Neuronal stem cell (in vitro differentiated cells): Measurements from ENCODE around the gene TOGARAM1.

ENCODE experiments used
- DNase-seq: peaks from one replicate; pipeline ENCODE4 v3.0.0-alpha.2; 2013; ENCODE audit warnings: low spot score
- H2AFZ ChIP-seq: one replicate; pipeline ENCODE4 v1.6.1; 2013; ENCODE audit warnings: mild to moderate bottlenecking, low read length, inconsistent platforms
- H2AK5ac ChIP-seq: 2 replicates; pipeline ENCODE4 v1.6.1; 2013; ENCODE audit warnings: low read depth, mild to moderate bottlenecking, inconsistent platforms, low read length, moderate library complexity, mixed read lengths
- H2BK120ac ChIP-seq: 2 replicates; pipeline ENCODE4 v1.6.1; 2013; ENCODE audit warnings: low read depth, mild to moderate bottlenecking, inconsistent platforms, low read length, moderate library complexity, mixed read lengths
- H2BK12ac ChIP-seq: one replicate; pipeline ENCODE4 v1.6.1; 2013; ENCODE audit warnings: low read length, inconsistent platforms
- H2BK15ac ChIP-seq: 2 replicates; pipeline ENCODE4 v1.6.1; 2013; ENCODE audit warnings: mild to moderate bottlenecking, low read length, inconsistent platforms, mixed read lengths
- H2BK5ac ChIP-seq: one replicate; pipeline ENCODE4 v1.6.1; 2013; ENCODE audit warnings: inconsistent platforms, mild to moderate bottlenecking, low read length, moderate library complexity
- H3K14ac ChIP-seq: one replicate; pipeline ENCODE4 v1.6.1; 2013; ENCODE audit warnings: low read length, inconsistent platforms
- H3K18ac ChIP-seq: 2 replicates; pipeline ENCODE4 v1.6.1; 2013; ENCODE audit warnings: low read length, inconsistent platforms
- H3K23ac ChIP-seq: 2 replicates; pipeline ENCODE4 v1.6.1; 2013; ENCODE audit warnings: low read depth, mild to moderate bottlenecking, mixed read lengths, low read length, inconsistent platforms; ENCODE audit not compliant: poor library complexity
- H3K27ac ChIP-seq: replicated peaks from 3 replicates; pipeline ENCODE4 v1.5.1; 2013; ENCODE audit warnings: low read length, inconsistent platforms
- H3K27me3 ChIP-seq, 3 experiments: 2 replicates each; pipeline ENCODE4 v1.6.1; 2013; ENCODE audit warnings: low read length in 3 of 3, mild to moderate bottlenecking in 2 of 3, inconsistent platforms in 1 of 3, low read depth in 1 of 3, mixed read lengths in 1 of 3, moderate library complexity in 1 of 3; ENCODE audit not compliant: control insufficient read depth in 3 of 3, insufficient read depth in 3 of 3
- H3K36me3 ChIP-seq, 2 donors: replicated peaks in 1 of 2; 2 replicates each; pipeline ENCODE4 v1.6.1; 2013; ENCODE audit warnings: low read length in 2 of 2; ENCODE audit not compliant: control insufficient read depth in 2 of 2, insufficient read depth in 2 of 2
- H3K4ac ChIP-seq: 2 replicates; pipeline ENCODE4 v1.6.1; 2013; ENCODE audit warnings: inconsistent platforms, mild to moderate bottlenecking, low read length, moderate library complexity
- H3K4me1 ChIP-seq, 2 donors: 1 replicate in 1 of 2; 2 replicates in 1 of 2; pipeline ENCODE4 v1.6.1; 2013; ENCODE audit warnings: low read length in 2 of 2, low read depth in 1 of 2; ENCODE audit not compliant: control insufficient read depth in 2 of 2, insufficient read depth in 1 of 2
- H3K4me2 ChIP-seq: one replicate; pipeline ENCODE4 v1.6.1; 2013; ENCODE audit warnings: mild to moderate bottlenecking, low read length, inconsistent platforms; ENCODE audit not compliant: insufficient read depth, poor library complexity, severe bottlenecking
- H3K4me3 ChIP-seq, 2 donors: 2 replicates each; pipeline ENCODE4 v1.5.1; 2013; ENCODE audit warnings: low read length in 2 of 2, mild to moderate bottlenecking in 2 of 2, inconsistent platforms in 1 of 2, moderate library complexity in 1 of 2
- H3K79me1 ChIP-seq: one replicate; pipeline ENCODE4 v1.6.1; 2013; ENCODE audit warnings: low read depth, mild to moderate bottlenecking, inconsistent platforms, low read length, moderate library complexity
- H3K9ac ChIP-seq: one replicate; pipeline ENCODE4 v1.6.1; 2013; ENCODE audit warnings: mild to moderate bottlenecking, low read depth, low read length, inconsistent platforms; ENCODE audit not compliant: poor library complexity
- H3K9me3 ChIP-seq, 2 donors: replicated peaks in 1 of 2; 2 replicates each; pipeline versions ENCODE3 to v1.6.1; 2013; ENCODE audit warnings: low read length in 2 of 2, mild to moderate bottlenecking in 2 of 2, inconsistent platforms in 1 of 2, low read depth in 1 of 2, mixed read lengths in 1 of 2, moderate library complexity in 1 of 2; ENCODE audit not compliant: control insufficient read depth in 2 of 2, insufficient read depth in 1 of 2
- H4K8ac ChIP-seq: one replicate; pipeline ENCODE4 v1.6.1; 2013; ENCODE audit warnings: low read depth, mild to moderate bottlenecking, inconsistent platforms, low read length, moderate library complexity
- H4K91ac ChIP-seq: one replicate; pipeline ENCODE4 v1.6.1; 2013; ENCODE audit warnings: low read length, low read depth, mild to moderate bottlenecking, inconsistent platforms; ENCODE audit not compliant: poor library complexity
- WGBS, 2 donors: extraction: QIAGEN DNeasy Blood & Tissue Kit; methylation state at CpG; one replicate each; pipeline ENCODE4 v1.1.7; 2013; ENCODE audit warnings: missing lambda C conversion rate in 2 of 2, mixed read lengths in 1 of 2; ENCODE audit not compliant: insufficient read length in 2 of 2, insufficient replicate concordance in 1 of 2; ENCODE audit errors: extremely low coverage in 2 of 2; 5-methylcytosine and 5-hydroxymethylcytosine counted together

TOGARAM1 gene

DNA sequence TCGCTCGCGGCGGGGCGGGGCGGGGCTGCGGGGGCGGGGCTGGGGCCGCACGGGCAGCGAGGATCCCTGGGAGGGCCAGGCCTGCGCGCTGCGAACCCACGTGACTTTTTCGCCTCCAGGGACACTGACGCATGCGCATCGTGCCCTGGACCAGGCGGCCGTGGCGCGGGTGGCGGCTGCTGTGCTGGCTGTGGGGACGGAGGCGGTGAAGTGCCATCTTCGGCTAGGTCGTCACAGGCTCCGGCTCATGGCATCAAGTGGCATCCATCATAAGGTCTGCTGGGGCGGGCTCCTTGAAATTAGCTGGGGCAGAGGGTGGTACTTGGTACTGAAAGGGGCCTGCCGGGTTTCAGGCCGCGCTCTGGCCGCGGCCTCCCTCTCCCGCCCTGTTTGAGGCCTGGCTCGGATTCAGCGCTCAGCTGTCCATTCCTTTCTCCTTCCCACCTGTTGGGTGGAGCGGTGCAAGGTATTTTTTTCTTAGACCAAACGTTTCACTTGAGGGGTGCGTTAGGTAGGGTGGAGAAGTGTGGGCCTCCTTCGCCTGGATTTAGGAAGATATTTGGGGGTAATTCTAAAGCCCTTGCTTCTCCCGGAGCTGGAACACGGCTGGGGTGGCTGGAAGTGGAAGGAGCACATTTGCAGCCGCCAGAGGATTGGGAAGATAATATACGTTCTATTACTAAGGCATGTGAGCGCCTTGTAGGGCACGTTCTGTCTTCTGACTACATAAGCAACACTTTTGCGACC is 122.2 kb downstream of the TOGARAM1 start, which contains the start of gene PRPF39:
Gene PRPF39 (plus strand): TSS at position 141 of the 747 bp plus-strand sequence. CDS start 11,124 bp downstream, outside the sequence.
- Histone ChIP-seq H2AK5ac (no peak within 1 kb of the TSS), H3K4me2 (peak within 1 kb of the TSS; percentile 68), H3K14ac (no peak within 1 kb of the TSS), H2BK120ac (no peak within 1 kb of the TSS), H2AFZ (peak within 1 kb of the TSS; percentile 93), H3K4me1 (peaks cover 2 to 4% of the 10 kb centered on the region in 2 donors), H3K9me3 (no peaks in the 10 kb centered on the region), H4K91ac (no peak within 1 kb of the TSS), H3K18ac (peak within 1 kb of the TSS; percentile 41), H2BK12ac (no peak within 1 kb of the TSS), H3K27me3 (no peaks in the 10 kb centered on the region), H3K79me1 (no peaks in the 10 kb centered on the region), H3K4me3 (peak within 1 kb of the TSS; percentile 86 to 96), H3K27ac (peak within 1 kb of the TSS; percentile 58), H3K4ac (no peak within 1 kb of the TSS), H3K23ac (peak within 1 kb of the TSS; percentile 61), H2BK15ac (no peak within 1 kb of the TSS), H4K8ac (no peak within 1 kb of the TSS), H3K9ac (peak within 1 kb of the TSS; percentile 82), H3K36me3 (peaks cover 0 to 14% of the 10 kb centered on the region in 2 donors), H2BK5ac (no peak within 1 kb of the TSS)
- DNase-seq = peak; percentile 91
- WGBS, 2 donors = no CpG with 5 or more reads among the region's 49 CpGs

DNA sequence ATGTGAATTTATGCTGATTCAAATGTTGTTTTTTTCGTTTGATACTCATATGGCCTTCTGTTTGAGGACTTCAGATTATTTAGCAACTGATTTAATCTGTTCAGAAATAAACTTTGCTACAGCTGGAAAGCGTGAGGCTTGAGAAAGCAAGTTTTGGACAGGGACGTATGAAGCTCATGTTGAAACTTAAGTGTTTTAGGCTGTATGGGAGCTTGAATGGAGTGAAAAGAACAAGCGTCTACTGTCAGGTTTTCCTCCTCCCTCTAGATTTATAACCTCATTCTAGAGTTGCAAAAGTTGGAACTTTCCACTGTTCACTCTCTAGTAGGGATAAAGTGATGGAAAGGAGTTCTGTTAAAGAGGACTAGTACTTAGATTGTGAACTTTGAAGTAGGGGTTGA is 123.0 kb downstream of the TOGARAM1 start:
- Histone ChIP-seq H3K27me3 (no peaks in the 10 kb centered on the region), H3K4me1 (peaks cover 2 to 4% of the 10 kb centered on the region in 2 donors), H2BK5ac (no peak overlapping the region), H3K4me2 (peak overlapping the region; percentile 52), H3K23ac (no peak overlapping the region), H2AK5ac (no peak overlapping the region), H3K36me3 (peaks cover 0 to 22% of the 10 kb centered on the region in 2 donors), H3K4me3 (peak overlapping the region; percentile 73 to 86), H3K18ac (no peak overlapping the region), H2AFZ (no peak overlapping the region), H4K91ac (no peak overlapping the region), H3K27ac (no peak overlapping the region), H2BK15ac (no peak overlapping the region), H3K4ac (no peak overlapping the region), H3K14ac (no peak overlapping the region), H2BK12ac (no peak overlapping the region), H2BK120ac (no peak overlapping the region), H3K9ac (no peak overlapping the region), H3K79me1 (no peaks in the 10 kb centered on the region), H3K9me3 (no peaks in the 10 kb centered on the region), H4K8ac (no peak overlapping the region)
- DNase-seq = no peak
- no CpG with 5 or more reads among the region's 4 CpGs for WGBS, 2 donors

DNA sequence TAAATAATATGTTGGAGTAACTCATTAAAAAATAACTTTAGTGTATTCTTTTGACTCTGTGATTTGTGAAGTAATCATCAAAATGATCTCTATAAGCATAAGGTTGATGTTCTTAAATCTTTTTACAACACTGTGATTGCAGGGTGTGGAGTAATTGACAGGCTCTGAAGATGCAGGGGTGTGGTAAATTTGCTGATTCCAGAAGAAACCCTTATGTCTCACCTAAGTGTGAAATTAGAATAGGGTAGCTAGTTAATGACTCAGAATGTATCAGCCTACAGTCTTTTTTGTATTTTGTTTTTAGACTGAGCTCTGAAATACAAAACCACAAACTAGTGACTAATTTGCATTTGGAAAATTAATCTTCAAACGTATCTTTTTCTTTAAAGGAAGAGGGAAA is 127.8 kb downstream of the TOGARAM1 start:
- no peak overlapping the region for H4K91ac ChIP-seq
- no peak overlapping the region for H4K8ac ChIP-seq
- no peak overlapping the region for H2BK120ac ChIP-seq
- H3K9ac ChIP-seq = no peak overlapping the region
- H3K9me3 ChIP-seq = peaks cover 0 to 3% of the 10 kb centered on the region in 2 donors
- H3K14ac ChIP-seq = no peak overlapping the region
- no peaks in the 10 kb centered on the region for H3K79me1 ChIP-seq
- WGBS, 2 donors = no CpG with 5 or more reads among the region's 1 CpG
- DNase-seq = no peak
- H2BK15ac ChIP-seq = no peak overlapping the region
- peaks cover 0 to 50% of the 10 kb centered on the region in 2 donors for H3K36me3 ChIP-seq
- H3K4ac ChIP-seq = no peak overlapping the region
- no peak overlapping the region for H2AFZ ChIP-seq
- no peak overlapping the region for H3K23ac ChIP-seq
- H3K27ac ChIP-seq = no peak overlapping the region
- H2BK12ac ChIP-seq = no peak overlapping the region
- no peak overlapping the region for H3K18ac ChIP-seq
- no peak overlapping the region for H3K4me2 ChIP-seq
- H3K4me3 ChIP-seq = no peak overlapping the region
- no peak overlapping the region for H2AK5ac ChIP-seq
- peaks cover 0 to 4% of the 10 kb centered on the region in 2 donors for H3K4me1 ChIP-seq
- H2BK5ac ChIP-seq = no peak overlapping the region
- H3K27me3 ChIP-seq = no peaks in the 10 kb centered on the region

DNA sequence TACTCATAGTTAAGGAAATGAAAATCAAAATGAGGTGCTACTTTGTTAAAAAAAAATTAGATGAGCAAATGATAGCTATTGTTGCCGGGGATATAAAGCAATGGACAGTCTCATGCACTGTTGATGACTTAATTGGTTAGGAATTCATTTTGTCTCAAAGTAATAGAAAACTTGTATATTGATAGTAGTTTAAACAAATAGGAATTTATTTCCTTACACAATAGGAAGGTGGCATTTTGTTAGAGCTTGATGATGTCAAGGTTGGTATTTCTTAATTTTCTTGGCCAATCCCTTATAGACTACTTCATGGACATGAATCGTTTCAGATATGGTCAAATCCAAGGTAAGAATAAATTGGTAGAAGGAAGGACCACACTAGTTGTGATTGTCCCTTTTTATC is 129.7 kb downstream of the TOGARAM1 start:
- H3K14ac ChIP-seq = no peak overlapping the region
- no peak overlapping the region for H2AFZ ChIP-seq
- no peaks in the 10 kb centered on the region for H3K27me3 ChIP-seq
- peaks cover 0 to 10% of the 10 kb centered on the region in 2 donors for H3K9me3 ChIP-seq
- DNase-seq = no peak
- no peak overlapping the region for H2BK5ac ChIP-seq
- H2BK120ac ChIP-seq = no peak overlapping the region
- H3K4ac ChIP-seq = no peak overlapping the region
- H2AK5ac ChIP-seq = no peak overlapping the region
- H3K4me2 ChIP-seq = no peak overlapping the region
- H4K8ac ChIP-seq = no peak overlapping the region
- H4K91ac ChIP-seq = no peak overlapping the region
- no peak overlapping the region for H2BK15ac ChIP-seq
- no CpG with 5 or more reads among the region's 2 CpGs for WGBS, 2 donors
- H3K27ac ChIP-seq = no peak overlapping the region
- no peaks in the 10 kb centered on the region for H3K79me1 ChIP-seq
- H3K36me3 ChIP-seq = peaks cover 7 to 68% of the 10 kb centered on the region in 2 donors
- H3K4me3 ChIP-seq = no peak overlapping the region
- H3K9ac ChIP-seq = no peak overlapping the region
- no peak overlapping the region for H3K23ac ChIP-seq
- no peaks in the 10 kb centered on the region for H3K4me1 ChIP-seq
- H2BK12ac ChIP-seq = no peak overlapping the region
- no peak overlapping the region for H3K18ac ChIP-seq
